Uterus (tissue), 4 donors: Measurements from ENCODE around the gene SHROOM4. TPM values are rescaled to one million over a fixed set of nuclear protein-coding genes. Genes with fewer than 3 reads are reported as not detected.

Source experiments
- DNase-seq, 2 donors: peaks; one replicate each; pipeline ENCODE4 v3.0.0-alpha.2; 2019 to 2020
- H3K27ac ChIP-seq, 2 donors: fragments of 200-600 bp; sonication (generic); 1 replicate in 1 of 2; 2 replicates in 1 of 2; pipeline ENCODE4 v1.5.1; 2016 to 2018
- H3K27me3 ChIP-seq, 2 donors: fragments of 200-600 bp; sonication (generic); one replicate each; pipeline ENCODE4 v1.5.1; 2018 to 2019; ENCODE audit warnings: control low read depth in 1 of 2
- H3K36me3 ChIP-seq, 2 donors: fragments of 200-600 bp; sonication (generic); one replicate each; pipeline ENCODE4 v1.5.1; 2019; ENCODE audit warnings: control low read depth in 1 of 2
- H3K4me1 ChIP-seq, 2 donors: fragments of 200-600 bp; sonication (generic); one replicate each; pipeline ENCODE4 v1.5.1; 2018 to 2019; ENCODE audit warnings: control low read depth in 1 of 2
- H3K4me3 ChIP-seq, 2 donors: fragments of 200-600 bp; sonication (generic); 1 replicate in 1 of 2; 2 replicates in 1 of 2; pipeline ENCODE4 v1.5.1; 2018 to 2019; ENCODE audit warnings: mild to moderate bottlenecking in 1 of 2
- H3K9me3 ChIP-seq, 2 donors: fragments of 200-600 bp; sonication (generic); one replicate each; pipeline ENCODE4 v1.5.1; 2019; ENCODE audit warnings: control low read depth in 1 of 2
- CTCF ChIP-seq, 4 experiments: fragments of 200-600 bp in 2 of 4; fragments of 450-650 bp in 2 of 4; sonication (generic) in 2 of 4; IDR thresholded peaks; one replicate each; pipeline ENCODE4 v1.5.1; 2016 to 2019; ENCODE audit warnings: antibody characterized with exemption in 4 of 4, mild to moderate bottlenecking in 2 of 4, moderate library complexity in 1 of 4
- POLR2A ChIP-seq, 2 donors: fragments of 450-650 bp; IDR thresholded peaks; one replicate each; pipeline ENCODE4 v1.6.1; 2016; ENCODE audit warnings: antibody characterized with exemption in 2 of 2, mild to moderate bottlenecking in 1 of 2, moderate library complexity in 1 of 2
- intact Hi-C: fragments of 100-400 bp; cut with DNase I; formaldehyde crosslinking; loops from one replicate; pipeline ENCODE4 v1.15.1; 2023; ENCODE audit warnings: low total_unique reads
- total RNA-seq, 4 donors: library from RNA; depleted of rRNA in 3 of 4; stranded (reverse); fragments of >200 nt in 3 of 4; gene quantifications; one replicate each; pipeline versions ENCODE4 v1.1.0 to v1.2.4, GENCODE V29; 2014 to 2023
- donor health status: DM: yes; HTN: yes; CAD: no.

SHROOM4 gene
- total RNA-seq, 4 donors from 2014 or later, result 9.7 to 18.8 (median 12.5) TPM

DNA sequence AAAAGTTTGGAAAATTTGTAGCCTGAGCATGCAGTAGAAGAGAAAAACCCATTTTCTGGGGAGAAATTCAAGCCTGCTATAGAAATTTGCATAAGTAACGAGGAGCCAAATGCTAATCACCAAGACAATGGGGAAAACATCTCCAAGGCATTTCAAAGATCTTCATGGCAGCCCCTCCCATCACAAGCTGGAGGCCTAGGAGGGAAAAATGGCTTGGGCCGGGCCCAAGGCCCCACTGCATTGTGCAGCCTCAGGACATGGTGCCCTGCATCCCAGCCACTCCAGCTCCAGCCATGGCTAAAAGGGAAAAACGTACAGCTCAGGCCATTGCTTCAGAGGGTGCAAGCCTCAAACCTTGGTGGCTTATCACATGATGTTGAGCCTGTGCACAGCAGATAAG, 87.7 kb downstream of the SHROOM4 start:
- H3K27me3 ChIP-seq, result peaks cover 0 to 5% of the 10 kb centered on the region in 2 donors
- intact Hi-C loops, result no loop called here
- DNase-seq, result no peak

DNA sequence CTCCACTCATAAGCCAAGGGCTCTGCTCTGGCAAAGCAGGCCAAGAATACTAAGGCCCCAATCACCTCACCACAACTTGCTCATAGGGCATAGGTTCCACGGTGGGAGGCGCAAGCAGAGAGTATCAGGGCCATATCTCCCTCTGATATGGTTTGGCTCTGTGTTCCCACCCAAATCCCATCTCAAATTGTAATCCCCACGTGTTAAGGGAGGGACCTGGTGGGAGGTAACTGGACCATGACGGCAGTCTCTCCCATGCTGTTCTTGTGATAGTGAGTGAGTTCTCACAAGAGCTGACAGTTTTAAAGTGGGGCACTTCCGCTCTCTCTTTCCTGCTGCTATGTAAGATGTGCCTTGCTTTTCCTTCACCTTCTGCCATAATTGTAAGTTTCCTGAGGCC, 88.7 kb downstream of the SHROOM4 start:
- no peak overlapping the region for H3K27ac ChIP-seq
- H3K4me3 ChIP-seq, result no peak overlapping the region
- no peaks in the 10 kb centered on the region for H3K9me3 ChIP-seq
- no peak for DNase-seq
- TF ChIP-seq CTCF (IDR thresholded peaks at IDR 0.05) (no peak), POLR2A (IDR thresholded peaks at IDR 0.05) (no peak)
- peaks cover 0 to 5% of the 10 kb centered on the region in 2 donors for H3K27me3 ChIP-seq
- H3K4me1 ChIP-seq, result no peaks in the 10 kb centered on the region
- intact Hi-C loops, result no loop called here
- H3K36me3 ChIP-seq, result no peaks in the 10 kb centered on the region

More for the DNA sequence above, 87.7 kb downstream of the SHROOM4 start:
- no peak overlapping the region for H3K27ac ChIP-seq
- H3K36me3 ChIP-seq, result no peaks in the 10 kb centered on the region
- H3K4me1 ChIP-seq, result no peaks in the 10 kb centered on the region
- TF ChIP-seq POLR2A (IDR thresholded peaks at IDR 0.05), result no peak
- no peaks in the 10 kb centered on the region for H3K9me3 ChIP-seq
- no peak overlapping the region for H3K4me3 ChIP-seq

- Histone ChIP-seq H3K27ac (no peak overlapping the region), H3K36me3 (no peaks in the 10 kb centered on the region), H3K4me1 (no peaks in the 10 kb centered on the region), H3K9me3 (no peaks in the 10 kb centered on the region), H3K4me3 (no peak overlapping the region), H3K27me3 (no peaks in the 10 kb centered on the region)
- TF ChIP-seq POLR2A (IDR thresholded peaks at IDR 0.05), result no peak
- no peak for TF ChIP-seq CTCF (IDR thresholded peaks at IDR 0.05)
- intact Hi-C loops, result no loop called here
- no peak for DNase-seq
Observed at GRCh38 chrX:50723006-50723405, 91.0 kb downstream of the SHROOM4 start.

GRCh38 chrX:50721764-50722521, 92.1 kb downstream of the SHROOM4 start:
- TF ChIP-seq POLR2A (IDR thresholded peaks at IDR 0.05) (no peak), CTCF (IDR thresholded peaks at IDR 0.05) (no peak)
- Histone ChIP-seq H3K4me1 (no peaks in the 10 kb centered on the region), H3K4me3 (no peak overlapping the region), H3K27ac (no peak overlapping the region), H3K36me3 (no peaks in the 10 kb centered on the region), H3K27me3 (no peaks in the 10 kb centered on the region), H3K9me3 (no peaks in the 10 kb centered on the region)
- intact Hi-C loops, result no loop called here
- no peak for DNase-seq

GRCh38 chrX:50719614-50720013, 94.4 kb downstream of the SHROOM4 start:
- no peak for DNase-seq
- no peaks in the 10 kb centered on the region for H3K36me3 ChIP-seq
- no peaks in the 10 kb centered on the region for H3K27me3 ChIP-seq
- H3K4me1 ChIP-seq, result no peaks in the 10 kb centered on the region
- H3K27ac ChIP-seq, result no peak overlapping the region
- no peak overlapping the region for H3K4me3 ChIP-seq
- no peak for TF ChIP-seq POLR2A (IDR thresholded peaks at IDR 0.05)
- TF ChIP-seq CTCF (IDR thresholded peaks at IDR 0.05), result no peak
- no peaks in the 10 kb centered on the region for H3K9me3 ChIP-seq
- intact Hi-C loops, result no loop called here
